HG03039 (cell line): ENCODE data around the gene PUM1.
"Not testable (repeated sequence)": the region's sequence is repeated elsewhere in the genome, so short reads cannot be mapped to it uniquely, and the experiment has no call there.

Experiments used
- ATAC-seq: cut with Tn5 transposase; IDR thresholded peaks from one replicate; pipeline ENCODE4 v1.9.1; 2021; ENCODE audit warnings: mild to moderate bottlenecking, moderate library complexity; ENCODE audit not compliant: unreplicated experiment

The PUM1 gene

GRCh38 chr1:30966690-30967369 lies 98.7 kb downstream of the PUM1 start:
- no peak for ATAC-seq

DNA sequence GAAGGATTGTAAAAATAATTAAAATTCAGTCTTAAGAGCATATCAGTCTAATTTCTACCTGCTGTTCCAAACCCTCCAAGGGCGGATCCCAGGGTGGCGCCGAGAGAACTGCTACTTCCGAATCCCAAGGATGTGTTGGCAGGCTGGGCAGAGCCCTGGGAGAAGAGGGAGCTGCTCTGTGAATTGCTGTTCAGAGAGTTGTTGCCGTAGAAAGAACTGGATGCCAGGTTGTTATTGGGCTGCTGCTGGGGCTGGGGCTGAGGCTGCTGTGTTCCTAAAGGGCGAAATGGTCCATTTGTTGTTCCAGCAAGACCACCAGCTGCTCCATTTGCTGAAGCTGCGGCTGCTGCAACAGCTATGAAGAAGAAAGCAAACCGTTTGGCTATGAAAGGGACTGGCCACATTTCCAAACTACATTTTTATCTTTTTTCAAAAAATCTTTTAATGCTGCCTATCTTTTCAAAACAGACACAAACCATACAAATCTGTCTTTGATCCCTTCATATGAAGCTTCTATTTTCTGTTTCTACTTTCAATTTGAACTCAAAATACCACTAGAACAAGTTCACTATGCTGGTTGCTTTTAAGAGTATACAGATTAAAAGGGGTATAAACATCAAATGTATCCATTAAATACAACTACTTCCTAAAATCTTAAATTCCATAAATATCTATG lies 99.5 kb downstream of the PUM1 start:
- no peak for ATAC-seq

GRCh38 chr1:30964706-30965105 lies 100.8 kb downstream of the PUM1 start:
- ATAC-seq: no peak

GRCh38 chr1:30962609-30963508 lies 102.7 kb downstream of the PUM1 start:
- no peak for ATAC-seq

DNA sequence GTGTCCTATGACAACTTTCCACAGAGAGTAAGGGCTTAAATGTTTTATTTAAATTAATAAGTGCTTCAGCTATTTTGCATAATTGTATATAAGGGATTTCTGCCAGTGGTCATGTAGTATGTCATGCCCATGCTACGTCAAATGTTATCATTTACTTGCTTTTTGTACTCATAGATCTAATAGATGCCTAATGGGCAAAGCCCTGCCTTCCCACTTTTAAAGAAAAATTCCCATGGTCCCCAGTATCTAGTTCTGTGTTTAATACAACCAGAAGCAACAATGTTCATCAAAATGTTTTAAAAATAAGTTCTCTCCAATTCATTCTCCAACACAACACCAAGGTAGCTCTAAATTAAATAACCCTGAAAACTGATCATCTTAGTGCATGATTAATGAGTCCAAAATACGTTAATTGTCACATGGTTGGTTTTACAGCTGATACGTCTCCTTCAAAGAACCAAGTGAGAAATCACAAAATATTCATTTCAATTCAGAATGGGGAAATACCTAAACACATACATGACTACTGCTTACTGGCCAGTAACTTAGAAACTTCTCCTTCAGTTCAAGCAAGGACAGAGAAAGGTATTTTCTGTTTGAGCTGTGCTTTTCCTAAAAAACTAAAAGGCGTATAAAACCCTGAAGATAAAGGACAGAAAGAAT lies 107.8 kb downstream of the PUM1 start:
- no peak for ATAC-seq

DNA sequence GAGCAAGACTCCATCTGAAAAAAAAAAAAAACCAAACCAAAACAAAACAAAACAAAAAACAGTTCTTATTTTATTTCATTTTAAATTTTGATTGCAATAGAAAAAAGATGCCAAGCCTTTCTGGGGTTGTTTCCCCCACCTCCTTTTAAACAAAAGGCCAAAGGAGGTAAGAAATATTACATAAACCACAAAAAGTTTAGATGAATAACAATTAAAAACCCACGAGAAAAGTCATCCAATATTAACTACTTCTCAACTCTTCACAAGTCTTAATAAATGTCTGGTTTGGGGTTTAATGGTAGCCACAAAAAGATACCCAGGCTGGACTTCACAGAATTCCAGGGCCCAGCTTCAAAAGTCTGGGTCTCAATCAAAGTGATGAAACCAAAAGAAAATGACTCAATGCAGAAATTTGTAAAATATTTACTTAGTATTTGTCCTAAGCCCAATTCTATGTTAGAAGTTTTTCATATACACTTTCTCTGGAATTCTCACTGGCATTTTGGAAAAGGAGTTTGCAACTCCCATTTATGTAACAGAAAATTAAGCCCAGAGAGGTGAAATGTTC lies 110.0 kb downstream of the PUM1 start:
- ATAC-seq: no peak

- no peak for ATAC-seq
These were observed 111.8 kb downstream of the PUM1 start for GRCh38 chr1:30953685-30954084.

DNA sequence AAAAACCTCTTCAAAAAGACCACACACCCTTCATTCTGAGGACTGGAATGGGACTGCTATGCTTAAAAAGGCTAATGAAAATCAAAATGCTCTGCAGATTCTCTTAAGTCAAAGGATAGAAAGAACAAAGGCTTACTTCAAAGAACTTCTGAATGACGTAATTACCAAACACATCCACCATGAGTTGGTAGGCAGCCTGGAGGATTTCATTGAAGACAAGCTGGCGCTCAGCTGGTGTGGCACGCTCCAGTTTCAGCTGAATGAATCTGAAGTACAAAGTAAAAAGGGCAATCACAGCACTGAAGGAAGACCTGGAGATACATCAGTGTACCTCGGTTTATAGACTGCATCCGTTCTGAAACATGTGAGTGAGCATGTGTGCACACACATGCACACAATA lies 113.4 kb downstream of the PUM1 start:
- no peak for ATAC-seq

DNA sequence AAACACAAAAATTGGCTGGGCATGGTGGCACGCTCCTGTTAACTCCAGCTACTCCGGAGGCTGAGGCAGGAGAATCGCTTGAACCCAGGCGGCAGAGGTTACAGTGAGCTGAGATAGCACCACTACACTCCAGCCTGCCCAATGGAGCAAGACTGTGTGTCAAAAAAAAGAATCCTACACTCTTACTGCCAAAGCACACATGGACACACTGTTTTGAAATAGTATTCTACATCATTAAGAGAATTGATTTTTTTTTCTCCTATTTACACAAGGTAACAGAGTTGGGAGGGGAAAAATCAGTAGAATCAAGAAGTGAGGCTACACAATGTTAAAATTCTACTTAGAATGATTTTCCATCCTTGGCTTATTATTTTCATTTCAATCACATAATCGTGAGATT lies 114.8 kb downstream of the PUM1 start:
- ATAC-seq: no peak

DNA sequence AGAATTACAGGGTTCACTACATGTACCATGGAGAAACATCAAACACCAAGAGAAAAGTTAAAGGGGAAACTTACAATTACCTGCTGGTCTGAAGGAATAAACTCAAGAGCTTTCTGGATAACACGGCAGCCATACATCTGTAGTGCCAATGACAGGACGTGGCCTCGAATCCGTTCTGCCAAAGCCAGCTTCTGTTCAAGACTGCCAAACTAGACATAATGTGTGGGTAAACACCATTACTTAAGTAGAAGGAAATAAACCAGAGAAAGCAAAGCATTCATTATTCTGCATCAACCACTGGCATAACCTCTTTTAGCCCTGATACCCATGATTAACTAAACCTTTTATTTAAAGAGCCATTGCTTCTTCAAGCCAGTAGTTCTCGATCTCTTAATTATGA lies 115.5 kb downstream of the PUM1 start:
- no peak for ATAC-seq

- not testable (repeated sequence) for ATAC-seq
These were observed 116.1 kb downstream of the PUM1 start for GRCh38 chr1:30949487-30949838.

- ATAC-seq: not testable (repeated sequence)
These were observed 116.6 kb downstream of the PUM1 start for GRCh38 chr1:30948813-30949486.

GRCh38 chr1:30948278-30948677 lies 117.2 kb downstream of the PUM1 start:
- ATAC-seq: no peak

GRCh38 chr1:30947212-30947611 lies 118.3 kb downstream of the PUM1 start:
- no peak for ATAC-seq

DNA sequence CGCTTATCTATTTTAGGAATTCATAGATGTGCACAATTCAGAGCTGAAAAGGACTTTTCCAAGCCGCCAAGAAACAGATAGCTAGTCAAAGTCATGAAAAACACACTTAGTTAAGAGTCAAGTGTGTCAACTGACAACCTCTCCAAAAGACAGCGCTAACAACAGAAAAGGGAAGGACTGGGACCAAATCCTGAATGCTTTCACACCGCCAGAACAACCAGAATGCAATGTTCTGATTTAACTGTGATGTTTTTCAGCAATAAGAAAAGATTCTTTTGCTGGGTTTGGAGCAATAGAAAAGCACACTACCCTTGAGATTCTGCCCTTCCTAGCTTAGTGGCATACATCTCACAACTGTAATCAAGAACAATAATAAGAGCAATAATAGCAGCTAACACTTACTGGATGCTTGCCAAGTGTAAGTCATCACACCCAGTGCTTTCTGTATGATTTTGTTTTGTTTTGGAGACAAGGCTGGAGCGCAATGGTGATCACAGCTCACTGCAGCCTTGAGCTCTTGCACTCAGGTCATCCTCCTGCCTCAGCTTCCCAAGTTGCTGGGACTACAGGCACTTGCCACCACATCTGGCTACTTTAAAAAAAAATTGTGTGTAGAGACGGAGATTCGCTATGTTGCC lies 123.1 kb downstream of the PUM1 start:
- no peak for ATAC-seq

- ATAC-seq: no peak
These were observed 125.0 kb downstream of the PUM1 start for GRCh38 chr1:30940541-30940940.

- no peak for ATAC-seq
These were observed 128.9 kb downstream of the PUM1 start for GRCh38 chr1:30936541-30937171.

DNA sequence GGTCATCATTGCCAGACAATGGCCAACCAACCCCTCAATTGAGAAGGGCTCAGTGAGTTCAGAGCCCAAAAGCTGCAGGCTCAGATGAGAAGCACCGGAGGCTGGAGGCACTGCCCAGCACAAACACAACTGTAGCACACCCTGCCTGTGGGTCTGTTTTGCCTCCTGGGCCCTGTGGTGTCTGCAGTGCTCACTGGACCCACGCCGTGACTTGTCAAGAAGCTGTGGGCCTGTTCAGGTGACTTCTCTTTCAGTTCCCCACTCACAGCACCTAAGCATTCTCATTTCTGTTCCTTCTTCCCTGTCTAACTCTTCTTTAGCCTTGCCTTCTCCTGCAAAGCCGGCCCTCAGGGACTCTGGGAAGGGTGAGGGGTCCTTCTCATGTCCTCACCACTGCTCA lies 129.8 kb downstream of the PUM1 start:
- not testable (repeated sequence) for ATAC-seq

DNA sequence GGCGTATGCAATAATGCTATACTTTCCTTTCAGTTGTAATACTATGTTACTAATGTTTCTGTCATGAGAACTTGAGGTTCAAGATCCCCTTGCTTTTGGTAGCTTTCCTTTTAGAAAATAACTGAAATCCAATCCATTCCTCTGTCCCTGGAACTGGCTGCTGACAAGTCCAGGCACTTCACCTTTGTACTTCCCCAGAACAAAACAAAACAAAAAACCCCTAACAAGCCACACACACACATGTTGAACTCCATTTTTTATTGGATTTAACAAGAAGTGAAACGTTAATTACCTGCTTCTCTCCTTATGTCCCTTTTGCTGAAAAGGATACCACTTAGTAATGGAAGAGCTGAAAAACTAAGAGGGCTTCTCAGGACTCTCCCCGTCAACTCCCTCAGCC lies 130.9 kb downstream of the PUM1 start:
- no peak for ATAC-seq
